Activated CD4-positive, alpha-beta T cell treated with anti-CD3 and anti-CD28 coated beads for 24 hours (primary cell): ENCODE measurements around the gene SPRY1.

Experiments used
- DNase-seq, 2 donors: peaks; one replicate each; pipeline ENCODE4 v3.0.0-alpha.2; 2020; ENCODE audit warnings: low read depth in 2 of 2

The SPRY1 gene

DNA sequence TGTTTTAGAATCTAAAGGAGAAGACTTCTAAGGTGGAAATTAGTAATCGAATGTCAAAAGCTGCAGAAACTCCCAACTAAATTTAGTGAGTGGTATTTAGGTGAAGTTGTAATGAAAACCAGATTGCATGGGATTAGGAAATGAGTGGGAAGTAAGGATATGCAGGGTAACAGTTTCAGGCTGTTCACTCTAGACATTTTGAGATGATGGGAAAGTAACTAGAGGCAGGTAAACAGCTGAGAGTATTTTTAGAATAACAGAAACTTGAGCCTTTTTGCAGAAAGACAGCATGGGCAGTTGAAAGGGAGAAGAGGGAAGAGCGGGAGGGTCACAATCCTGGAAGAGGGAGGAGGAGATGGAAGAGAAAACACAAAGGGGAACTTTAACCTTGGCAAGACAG lies 12.7 kb downstream of the SPRY1 start:
- DNase-seq = no peak

DNA sequence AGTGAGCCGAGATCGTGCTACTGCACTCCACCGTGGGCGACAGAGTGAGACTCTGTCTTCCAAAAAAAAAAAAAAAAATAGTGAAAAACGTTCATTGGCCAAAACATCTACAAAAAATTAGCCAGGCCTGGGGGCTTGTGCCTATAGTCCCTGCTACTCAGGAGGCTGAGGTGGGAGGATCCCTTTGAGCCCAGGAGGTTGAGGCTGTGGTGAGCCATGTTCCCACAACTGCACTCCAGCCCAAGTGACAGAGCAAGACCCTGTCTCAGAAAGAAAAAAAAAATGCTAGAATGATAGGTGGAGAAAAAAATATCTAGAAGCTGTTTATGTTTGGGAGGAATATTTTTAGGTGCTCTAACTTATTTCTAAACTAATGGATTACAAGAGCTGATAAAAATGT lies 14.9 kb downstream of the SPRY1 start:
- no peak for DNase-seq

- no peak for DNase-seq
Measured at GRCh38 chr4:123412091-123412505, 15.5 kb downstream of the SPRY1 start.

- no peak for DNase-seq
Measured at GRCh38 chr4:123412700-123413512, 16.3 kb downstream of the SPRY1 start.

GRCh38 chr4:123415576-123415975 lies 19.0 kb downstream of the SPRY1 start:
- DNase-seq = no peak

DNA sequence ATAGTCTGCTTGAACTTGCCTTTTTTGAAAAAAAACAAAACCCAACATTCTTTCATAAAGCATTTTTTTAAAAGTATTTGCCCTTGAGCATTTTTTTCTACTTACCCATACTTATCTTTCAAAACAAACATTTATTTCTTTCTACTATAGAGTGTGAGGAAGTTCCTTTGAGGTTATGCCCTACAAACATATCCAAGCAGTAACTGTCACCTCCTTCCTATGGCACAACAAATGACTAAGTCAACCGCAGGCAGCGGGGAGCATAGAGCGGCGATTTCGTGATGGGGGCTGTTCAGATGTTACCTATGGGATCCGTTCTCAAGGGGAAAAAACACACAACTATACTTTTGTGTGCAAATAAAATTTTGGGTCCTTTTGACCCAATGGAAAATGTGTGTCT lies 19.4 kb downstream of the SPRY1 start:
- no peak for DNase-seq

DNA sequence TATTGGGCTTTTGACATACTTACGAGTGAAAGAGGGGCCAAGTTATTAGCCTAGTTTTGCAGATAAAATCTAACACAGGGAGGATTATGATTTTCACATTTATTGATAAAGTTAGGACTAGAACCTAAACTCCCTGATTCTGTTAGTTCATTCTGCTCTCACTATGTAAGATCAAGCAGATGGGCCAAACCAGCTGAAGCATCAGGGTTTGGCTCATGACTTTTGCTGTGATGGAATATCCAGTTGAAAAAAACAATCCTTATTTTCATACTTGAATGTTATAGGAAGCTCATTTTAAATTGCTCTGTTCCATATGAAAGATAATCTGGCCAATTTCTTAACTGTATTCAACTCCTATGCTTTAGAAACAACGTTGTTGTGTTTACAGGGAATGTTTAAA lies 21.2 kb downstream of the SPRY1 start:
- DNase-seq = no peak

DNA sequence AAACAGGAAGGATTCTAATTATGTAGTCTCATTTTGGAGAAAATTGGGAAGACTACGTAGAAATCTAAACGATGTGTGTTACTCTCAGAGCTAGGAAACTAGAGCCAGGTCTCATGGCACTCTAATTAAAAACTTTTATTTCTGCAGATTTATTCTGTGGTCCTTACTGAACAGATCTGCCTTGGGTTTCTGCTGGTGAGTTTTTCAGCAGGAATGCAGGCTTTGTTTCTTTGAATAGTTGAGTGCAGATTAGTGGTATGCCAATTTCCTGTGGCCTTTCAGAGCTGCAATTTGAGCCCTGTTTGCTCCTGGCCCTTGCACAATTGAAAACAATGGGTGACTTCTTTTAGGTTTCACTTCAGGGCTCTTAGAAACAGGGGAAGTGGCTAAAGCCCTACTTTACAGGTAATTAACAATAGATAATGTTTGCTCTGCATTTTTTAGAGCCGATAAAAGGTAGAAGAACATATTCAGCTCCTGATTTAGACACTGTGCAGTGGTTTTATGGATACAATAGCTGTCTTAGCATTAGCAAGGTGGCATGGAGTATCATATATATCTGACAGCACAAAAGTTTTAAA lies 21.8 kb downstream of the SPRY1 start:
- DNase-seq = no peak

DNA sequence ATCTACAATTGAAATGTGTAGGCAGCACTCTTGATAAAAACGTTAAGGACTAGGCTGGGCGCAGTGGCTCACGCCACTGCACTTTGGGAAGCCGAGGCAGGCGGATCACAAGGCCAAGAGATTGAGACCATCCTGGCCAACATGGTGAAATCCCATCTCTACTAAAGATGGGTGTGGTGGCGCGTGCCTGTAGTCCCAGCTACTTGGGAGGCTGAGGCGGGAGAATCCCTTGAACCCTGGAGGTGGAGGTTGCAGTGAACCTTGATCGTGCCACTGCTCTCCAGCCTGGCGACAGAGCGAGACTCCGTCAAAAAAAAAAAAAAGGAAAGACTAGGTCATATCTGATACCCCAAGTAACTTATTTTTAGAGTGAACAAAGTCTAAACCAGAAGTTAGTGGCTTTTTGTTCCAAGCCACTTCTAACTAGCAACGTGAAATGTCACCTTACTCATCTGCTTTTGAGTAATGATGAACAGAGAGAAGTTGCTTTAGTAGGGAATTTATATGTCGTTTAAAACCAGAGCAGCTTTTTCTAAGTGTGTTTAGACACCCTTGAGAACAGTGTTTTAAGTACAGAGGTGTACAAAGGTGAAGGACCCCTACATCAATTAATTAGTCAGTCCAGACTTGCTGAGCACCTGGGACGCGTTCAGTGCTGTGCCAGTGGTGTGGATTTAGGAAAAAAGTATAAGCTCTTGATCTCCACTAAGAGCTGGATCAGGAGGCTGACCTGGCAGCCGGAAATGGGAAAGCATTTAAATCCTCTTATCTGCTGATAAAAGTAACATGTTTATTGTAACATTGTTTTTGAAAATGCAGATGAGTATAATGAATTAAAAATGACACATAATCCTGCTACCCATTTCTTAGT lies 23.5 kb downstream of the SPRY1 start:
- no peak for DNase-seq

- DNase-seq = no peak
Measured at GRCh38 chr4:123421227-123421936, 24.8 kb downstream of the SPRY1 start.

DNA sequence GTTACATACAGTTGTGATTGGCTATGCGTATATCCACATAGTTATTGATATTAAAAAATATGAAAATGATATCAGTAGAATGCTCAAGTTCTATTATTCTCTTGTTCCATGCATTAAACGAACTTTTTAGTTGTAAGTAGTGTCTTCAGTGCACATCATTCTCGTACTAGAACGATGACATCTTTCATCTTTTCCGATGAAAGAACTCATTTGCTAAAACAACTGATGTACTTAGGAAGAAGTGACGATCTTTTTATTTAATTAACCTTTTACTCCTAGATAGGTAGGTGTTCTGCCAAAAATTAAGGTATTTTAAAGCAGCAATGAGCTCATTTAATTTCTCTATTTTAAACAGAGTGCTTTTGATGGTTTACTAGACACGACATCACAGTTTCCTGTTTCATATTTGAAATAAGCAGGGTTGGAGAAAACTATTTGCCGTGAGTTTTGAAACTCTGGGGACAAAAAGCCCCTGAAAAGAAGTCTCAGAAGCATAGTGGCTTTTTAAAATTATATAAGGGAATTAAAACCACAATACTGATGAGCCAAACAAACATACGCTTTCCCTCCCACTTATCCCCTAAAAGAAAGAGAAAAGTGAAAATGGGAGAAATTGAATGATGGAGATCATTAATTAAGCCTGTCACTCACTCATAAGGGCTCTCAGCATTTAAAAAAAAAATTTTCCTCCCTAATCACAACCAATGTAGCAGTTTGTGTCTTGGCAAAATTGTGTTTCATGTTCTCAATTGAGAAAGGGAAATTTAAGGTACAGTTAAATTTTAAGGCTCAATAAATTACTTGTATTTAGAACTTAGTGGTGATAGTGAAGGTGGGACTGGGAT lies 25.6 kb downstream of the SPRY1 start:
- DNase-seq = no peak

DNA sequence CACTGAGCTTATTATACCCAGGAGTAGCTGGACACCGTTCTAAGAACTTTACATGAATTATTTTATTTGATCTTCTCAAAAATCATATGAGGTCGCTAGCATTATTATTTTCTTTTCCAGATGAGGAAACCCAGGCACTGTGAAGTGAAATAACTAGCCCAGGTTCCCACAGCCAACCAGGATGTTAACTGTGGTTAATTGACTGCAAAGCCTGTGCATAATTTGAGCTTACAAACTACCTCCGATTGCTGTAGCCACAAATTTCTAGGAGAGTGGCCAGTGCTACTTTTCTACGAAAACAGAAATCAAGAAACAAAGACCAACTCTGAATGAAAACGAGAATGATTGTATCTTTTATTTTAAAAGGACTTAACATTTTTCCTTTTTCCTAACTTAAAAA lies 27.2 kb downstream of the SPRY1 start:
- no peak for DNase-seq

GRCh38 chr4:123427951-123428350 lies 31.4 kb downstream of the SPRY1 start:
- DNase-seq = no peak

GRCh38 chr4:123430031-123430430 lies 33.4 kb downstream of the SPRY1 start:
- DNase-seq = no peak

DNA sequence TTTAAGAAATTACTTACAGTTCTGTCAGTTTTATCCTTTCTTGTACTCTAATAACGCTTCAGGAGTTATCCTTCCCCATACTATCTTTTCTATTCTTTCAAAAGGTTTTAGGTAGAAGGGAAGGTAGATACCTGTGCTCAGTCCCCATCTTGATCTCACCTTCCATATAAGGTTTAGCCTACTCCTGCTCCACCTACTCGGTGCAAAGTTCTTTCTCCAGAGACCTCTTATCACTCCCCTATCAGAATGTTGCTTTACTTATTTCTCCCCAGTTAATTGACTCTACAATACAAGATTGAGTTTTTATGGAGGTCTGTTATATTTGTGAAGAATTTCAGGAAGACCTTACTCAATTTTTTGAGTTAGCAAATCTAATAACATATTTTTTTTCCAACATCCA lies 33.9 kb downstream of the SPRY1 start:
- DNase-seq = no peak

DNA sequence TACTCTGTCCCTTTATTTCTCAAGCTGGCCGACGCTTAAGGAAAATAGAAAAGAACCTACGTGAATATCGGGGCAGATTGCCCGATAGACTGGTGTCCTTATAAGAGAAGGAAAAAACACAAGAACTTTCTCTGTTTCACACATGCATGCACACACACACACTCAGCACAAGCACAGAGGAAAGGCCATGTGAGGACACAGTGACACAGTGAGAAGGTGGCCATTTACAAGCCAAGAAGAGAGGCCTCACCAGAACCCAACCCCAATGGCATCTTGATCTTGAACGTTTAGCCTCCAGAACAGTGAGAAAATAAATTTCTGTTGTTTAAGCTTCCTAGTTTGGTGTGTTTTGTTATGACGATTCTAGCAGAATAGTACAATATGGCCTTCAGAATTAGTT lies 37.0 kb downstream of the SPRY1 start:
- DNase-seq = no peak

DNA sequence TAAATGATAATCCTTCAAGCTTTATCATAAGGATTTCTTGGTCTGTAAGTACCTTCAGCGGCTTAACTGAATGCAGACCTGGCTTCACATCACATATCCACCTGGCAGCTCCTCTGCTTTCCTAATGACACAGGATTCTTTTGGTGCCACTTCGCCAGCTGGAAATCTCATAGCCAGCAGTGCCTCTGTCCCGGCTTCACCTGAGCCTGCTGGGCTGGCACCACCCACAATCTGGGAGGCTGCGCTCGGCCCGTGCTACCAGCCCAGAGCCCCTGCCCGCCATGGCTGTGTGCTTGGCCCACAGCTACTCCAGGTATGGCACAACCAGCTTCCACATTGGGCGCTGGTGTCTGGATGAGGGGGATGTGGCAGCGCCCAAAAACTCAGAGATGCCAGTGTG lies 37.4 kb downstream of the SPRY1 start:
- DNase-seq = no peak

DNA sequence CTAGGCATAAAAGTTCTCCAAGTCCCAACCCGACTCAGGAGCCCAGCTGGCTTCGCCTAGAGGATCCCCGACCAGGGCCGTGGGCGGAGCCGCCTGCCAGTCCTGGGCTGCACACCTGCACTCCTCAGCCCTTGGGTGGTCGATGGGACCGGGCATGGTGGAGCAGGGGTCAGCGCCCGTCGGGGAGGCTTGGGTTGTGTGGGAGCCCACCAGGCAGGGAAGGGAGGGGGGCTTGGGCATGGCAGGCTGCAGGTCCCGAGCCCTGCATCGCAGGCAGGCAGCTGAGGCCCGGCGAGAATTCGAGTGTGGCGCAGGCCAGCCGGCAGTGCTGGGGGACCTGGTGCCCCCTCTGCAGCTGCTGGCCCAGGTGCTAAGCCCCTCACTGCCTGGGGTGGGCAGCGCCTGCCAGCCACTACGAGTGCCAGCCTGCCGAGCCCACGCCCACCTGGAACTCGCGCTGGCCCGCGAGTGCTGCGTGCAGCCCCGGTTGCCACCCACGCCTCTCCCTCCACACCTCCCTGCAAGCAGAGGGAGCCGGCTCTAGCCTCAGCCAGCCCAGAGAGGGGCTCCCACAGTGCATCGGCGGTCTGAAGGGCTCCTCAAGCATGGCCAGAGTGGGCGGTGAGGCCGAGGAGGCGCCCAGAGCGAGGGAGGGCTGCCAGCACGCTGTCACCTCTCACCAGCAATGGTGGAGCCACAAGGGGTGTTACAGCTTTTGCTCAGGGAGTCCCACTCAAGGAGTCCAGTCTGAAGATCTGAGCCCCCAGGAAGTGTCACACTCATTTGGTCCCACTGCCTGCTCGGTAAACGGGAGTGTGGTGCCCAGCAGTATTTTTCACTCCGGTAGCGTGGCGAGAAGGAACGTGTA lies 38.9 kb downstream of the SPRY1 start:
- DNase-seq = no peak

GRCh38 chr4:123438031-123438430 lies 41.4 kb downstream of the SPRY1 start:
- DNase-seq = no peak
